GM18498 (cell line): ENCODE measurements around the gene EFCAB6.

Experiments used
- ATAC-seq: cut with Tn5 transposase; IDR thresholded peaks from one replicate; pipeline ENCODE4 v1.9.1; 2021; ENCODE audit warnings: mild to moderate bottlenecking, moderate library complexity; ENCODE audit not compliant: unreplicated experiment

EFCAB6 gene

GRCh38 chr22:43510281-43511070, 301.6 kb downstream of the EFCAB6 start:
- ATAC-seq, result no peak

GRCh38 chr22:43509337-43509736, 302.8 kb downstream of the EFCAB6 start:
- ATAC-seq, result no peak

- ATAC-seq, result no peak
Measured at GRCh38 chr22:43508489-43508888, 303.6 kb downstream of the EFCAB6 start.

- no peak for ATAC-seq
Measured at GRCh38 chr22:43507235-43507634, 304.9 kb downstream of the EFCAB6 start.

- ATAC-seq, result no peak
Measured at GRCh38 chr22:43506487-43506886, 305.6 kb downstream of the EFCAB6 start.

- ATAC-seq, result no peak
Measured at GRCh38 chr22:43505896-43506295, 306.2 kb downstream of the EFCAB6 start.

GRCh38 chr22:43505423-43505822, 306.7 kb downstream of the EFCAB6 start:
- ATAC-seq, result no peak

GRCh38 chr22:43504666-43505261, 307.3 kb downstream of the EFCAB6 start:
- ATAC-seq, result no peak

GRCh38 chr22:43504068-43504467, 308.0 kb downstream of the EFCAB6 start:
- no peak for ATAC-seq

GRCh38 chr22:43502306-43502874, 309.7 kb downstream of the EFCAB6 start:
- ATAC-seq, result no peak

GRCh38 chr22:43501878-43502277, 310.2 kb downstream of the EFCAB6 start:
- no peak for ATAC-seq

- no peak for ATAC-seq
Measured at GRCh38 chr22:43500792-43501785, 311.0 kb downstream of the EFCAB6 start.

- ATAC-seq, result no peak
Measured at GRCh38 chr22:43498856-43499253, 313.2 kb downstream of the EFCAB6 start.

- ATAC-seq, result no peak
Measured at GRCh38 chr22:43497956-43498855, 313.9 kb downstream of the EFCAB6 start.

- ATAC-seq, result no peak
Measured at GRCh38 chr22:43493297-43493696, 318.8 kb downstream of the EFCAB6 start.

- no peak for ATAC-seq
Measured at GRCh38 chr22:43491737-43492136, 320.4 kb downstream of the EFCAB6 start.

GRCh38 chr22:43491177-43491576, 320.9 kb downstream of the EFCAB6 start:
- no peak for ATAC-seq

- ATAC-seq, result no peak
Measured at GRCh38 chr22:43490311-43490710, 321.8 kb downstream of the EFCAB6 start.

- no peak for ATAC-seq
Measured at GRCh38 chr22:43488937-43489336, 323.2 kb downstream of the EFCAB6 start.
